ENCODE measurements around the gene GLRA3.
"Not testable (repeated sequence)": the region's sequence is repeated elsewhere in the genome, so short reads cannot be mapped to it uniquely, and the experiment has no call there.

Gene GLRA3

GRCh38 chr4:174702979-174703478 is 126.0 kb downstream of the GLRA3 start:
- H3K27me3 ChIP-seq (ENCODE audit: insufficient read depth, insufficient read length), result no peaks in the 10 kb centered on the region
- H3K9ac ChIP-seq (ENCODE audit: insufficient read length, low read depth), result no peak overlapping the region
- TF ChIP-seq SUZ12 (IDR thresholded peaks at IDR 0.05; ENCODE audit: extremely low read depth, insufficient read depth, insufficient read length) (no peak), ZNF274 (IDR thresholded peaks at IDR 0.05; ENCODE audit: low read depth, low read length) (no peak), YY1 (IDR thresholded peaks at IDR 0.05; ENCODE audit: insufficient read depth, insufficient read length) (no peak)
- DNase-seq (ENCODE audit: low read depth, low spot score), result no peak
- H3K36me3 ChIP-seq (ENCODE audit: insufficient read depth, insufficient read length, low read length), result no peaks in the 10 kb centered on the region
- H3K9me3 ChIP-seq (ENCODE audit: insufficient read depth, low read length), result no peaks in the 10 kb centered on the region
- H3K4me1 ChIP-seq (ENCODE audit: insufficient read depth, insufficient read length), result no peaks in the 10 kb centered on the region
- no peak overlapping the region for H3K4me3 ChIP-seq (ENCODE audit: insufficient read length, low read depth)

- H3K9ac ChIP-seq (ENCODE audit: insufficient read length, low read depth), result no peak overlapping the region
Measured at GRCh38 chr4:174699654-174700053, 129.4 kb downstream of the GLRA3 start.

GRCh38 chr4:174697896-174698295 is 131.2 kb downstream of the GLRA3 start:
- Histone ChIP-seq H3K4me1 (ENCODE audit: insufficient read depth, insufficient read length) (no peaks in the 10 kb centered on the region), H3K36me3 (ENCODE audit: insufficient read depth, insufficient read length, low read length) (no peaks in the 10 kb centered on the region), H3K27me3 (ENCODE audit: insufficient read depth, insufficient read length) (no peaks in the 10 kb centered on the region), H3K9me3 (ENCODE audit: insufficient read depth, low read length) (no peaks in the 10 kb centered on the region), H3K4me3 (ENCODE audit: insufficient read length, low read depth) (no peak overlapping the region), H3K9ac (ENCODE audit: insufficient read length, low read depth) (no peak overlapping the region)
- no peak for TF ChIP-seq YY1 (IDR thresholded peaks at IDR 0.05; ENCODE audit: insufficient read depth, insufficient read length)
- TF ChIP-seq SUZ12 (IDR thresholded peaks at IDR 0.05; ENCODE audit: extremely low read depth, insufficient read depth, insufficient read length), result no peak
- no peak for TF ChIP-seq ZNF274 (IDR thresholded peaks at IDR 0.05; ENCODE audit: low read depth, low read length)
- no peak for DNase-seq (ENCODE audit: low read depth, low spot score)

More at GRCh38 chr4:174699654-174700053, 129.4 kb downstream of the GLRA3 start:
- Histone ChIP-seq H3K9me3 (ENCODE audit: insufficient read depth, low read length) (no peaks in the 10 kb centered on the region), H3K4me1 (ENCODE audit: insufficient read depth, insufficient read length) (no peaks in the 10 kb centered on the region), H3K36me3 (ENCODE audit: insufficient read depth, insufficient read length, low read length) (no peaks in the 10 kb centered on the region), H3K27me3 (ENCODE audit: insufficient read depth, insufficient read length) (no peaks in the 10 kb centered on the region), H3K4me3 (ENCODE audit: insufficient read length, low read depth) (no peak overlapping the region)
- TF ChIP-seq SUZ12 (IDR thresholded peaks at IDR 0.05; ENCODE audit: extremely low read depth, insufficient read depth, insufficient read length) (no peak), YY1 (IDR thresholded peaks at IDR 0.05; ENCODE audit: insufficient read depth, insufficient read length) (no peak), ZNF274 (IDR thresholded peaks at IDR 0.05; ENCODE audit: low read depth, low read length) (no peak)
- no peak for DNase-seq (ENCODE audit: low read depth, low spot score)

- Histone ChIP-seq H3K9me3 (ENCODE audit: insufficient read depth, low read length) (no peaks in the 10 kb centered on the region), H3K27me3 (ENCODE audit: insufficient read depth, insufficient read length) (no peaks in the 10 kb centered on the region), H3K36me3 (ENCODE audit: insufficient read depth, insufficient read length, low read length) (no peaks in the 10 kb centered on the region), H3K9ac (ENCODE audit: insufficient read length, low read depth) (no peak overlapping the region), H3K4me1 (ENCODE audit: insufficient read depth, insufficient read length) (no peaks in the 10 kb centered on the region), H3K4me3 (ENCODE audit: insufficient read length, low read depth) (no peak overlapping the region)
- no peak for TF ChIP-seq SUZ12 (IDR thresholded peaks at IDR 0.05; ENCODE audit: extremely low read depth, insufficient read depth, insufficient read length)
- no peak for TF ChIP-seq ZNF274 (IDR thresholded peaks at IDR 0.05; ENCODE audit: low read depth, low read length)
- no peak for TF ChIP-seq YY1 (IDR thresholded peaks at IDR 0.05; ENCODE audit: insufficient read depth, insufficient read length)
- no peak for DNase-seq (ENCODE audit: low read depth, low spot score)
Measured at GRCh38 chr4:174697202-174697601, 131.8 kb downstream of the GLRA3 start.

GRCh38 chr4:174696657-174697056 is 132.4 kb downstream of the GLRA3 start:
- Histone ChIP-seq H3K27me3 (ENCODE audit: insufficient read depth, insufficient read length) (no peaks in the 10 kb centered on the region), H3K9ac (ENCODE audit: insufficient read length, low read depth) (no peak overlapping the region), H3K36me3 (ENCODE audit: insufficient read depth, insufficient read length, low read length) (no peaks in the 10 kb centered on the region), H3K9me3 (ENCODE audit: insufficient read depth, low read length) (no peaks in the 10 kb centered on the region), H3K4me3 (ENCODE audit: insufficient read length, low read depth) (no peak overlapping the region), H3K4me1 (ENCODE audit: insufficient read depth, insufficient read length) (no peaks in the 10 kb centered on the region)
- TF ChIP-seq YY1 (IDR thresholded peaks at IDR 0.05; ENCODE audit: insufficient read depth, insufficient read length) (no peak), SUZ12 (IDR thresholded peaks at IDR 0.05; ENCODE audit: extremely low read depth, insufficient read depth, insufficient read length) (no peak), ZNF274 (IDR thresholded peaks at IDR 0.05; ENCODE audit: low read depth, low read length) (no peak)
- DNase-seq (ENCODE audit: low read depth, low spot score), result no peak

- H3K4me1 ChIP-seq (ENCODE audit: insufficient read depth, insufficient read length); H3K9me3 ChIP-seq (ENCODE audit: insufficient read depth, low read length); DNase-seq (ENCODE audit: low read depth, low spot score); H3K27me3 ChIP-seq (ENCODE audit: insufficient read depth, insufficient read length); H3K4me3 ChIP-seq (ENCODE audit: insufficient read length, low read depth); H3K9ac ChIP-seq (ENCODE audit: insufficient read length, low read depth); H3K36me3 ChIP-seq (ENCODE audit: insufficient read depth, insufficient read length, low read length): not testable (repeated sequence)
Measured at GRCh38 chr4:174691876-174692275, 137.2 kb downstream of the GLRA3 start.

- Histone ChIP-seq H3K4me1 (ENCODE audit: insufficient read depth, insufficient read length) (no peaks in the 10 kb centered on the region), H3K36me3 (ENCODE audit: insufficient read depth, insufficient read length, low read length) (no peaks in the 10 kb centered on the region), H3K9me3 (ENCODE audit: insufficient read depth, low read length) (peaks cover 6% of the 10 kb centered on the region; the same call in 1 of the 2 replicates), H3K4me3 (ENCODE audit: insufficient read length, low read depth) (no peak overlapping the region), H3K9ac (ENCODE audit: insufficient read length, low read depth) (no peak overlapping the region), H3K27me3 (ENCODE audit: insufficient read depth, insufficient read length) (no peaks in the 10 kb centered on the region)
- DNase-seq (ENCODE audit: low read depth, low spot score), result no peak
- TF ChIP-seq ZNF274 (IDR thresholded peaks at IDR 0.05; ENCODE audit: low read depth, low read length), result no peak
- TF ChIP-seq YY1 (IDR thresholded peaks at IDR 0.05; ENCODE audit: insufficient read depth, insufficient read length), result no peak
- TF ChIP-seq SUZ12 (IDR thresholded peaks at IDR 0.05; ENCODE audit: extremely low read depth, insufficient read depth, insufficient read length), result no peak
Measured at GRCh38 chr4:174690665-174691064, 138.4 kb downstream of the GLRA3 start.

- H3K9me3 ChIP-seq (ENCODE audit: insufficient read depth, low read length), result peaks cover 6% of the 10 kb centered on the region; the same call in 1 of the 2 replicates
- H3K9ac ChIP-seq (ENCODE audit: insufficient read length, low read depth), result no peak overlapping the region
- no peak for TF ChIP-seq SUZ12 (IDR thresholded peaks at IDR 0.05; ENCODE audit: extremely low read depth, insufficient read depth, insufficient read length)
- no peak for TF ChIP-seq YY1 (IDR thresholded peaks at IDR 0.05; ENCODE audit: insufficient read depth, insufficient read length)
- no peak for TF ChIP-seq ZNF274 (IDR thresholded peaks at IDR 0.05; ENCODE audit: low read depth, low read length)
- DNase-seq (ENCODE audit: low read depth, low spot score), result no peak
- no peaks in the 10 kb centered on the region for H3K36me3 ChIP-seq (ENCODE audit: insufficient read depth, insufficient read length, low read length)
- no peak overlapping the region for H3K4me3 ChIP-seq (ENCODE audit: insufficient read length, low read depth)
- no peaks in the 10 kb centered on the region for H3K27me3 ChIP-seq (ENCODE audit: insufficient read depth, insufficient read length)
- H3K4me1 ChIP-seq (ENCODE audit: insufficient read depth, insufficient read length), result no peaks in the 10 kb centered on the region
Measured at GRCh38 chr4:174689618-174690017, 139.4 kb downstream of the GLRA3 start.

Data from NT2/D1 (cell line).